IgD-negative memory B cell (primary cell): ENCODE data around the gene GNB5. TPM values are rescaled to one million over a fixed set of nuclear protein-coding genes. Genes with fewer than 3 reads are reported as not detected.

ENCODE experiments used
- H3K27ac Mint-ChIP-seq, 3 donors: one replicate each; pipeline ENCODE4 v1.8.0; 2020 to 2022; ENCODE audit warnings: mild to moderate bottlenecking in 3 of 3, mixed read lengths in 3 of 3, moderate library complexity in 1 of 3
- H3K27me3 Mint-ChIP-seq: one replicate; pipeline ENCODE4 v1.8.0; 2021; ENCODE audit warnings: mixed read lengths
- H3K36me3 Mint-ChIP-seq: one replicate; pipeline ENCODE4 v1.8.0; 2020; ENCODE audit warnings: mild to moderate bottlenecking, mixed read lengths
- H3K4me1 Mint-ChIP-seq, 3 donors: one replicate each; pipeline ENCODE4 v1.8.0; 2020 to 2022; ENCODE audit warnings: mixed read lengths in 3 of 3, mild to moderate bottlenecking in 1 of 3
- H3K4me3 Mint-ChIP-seq, 4 donors: one replicate each; pipeline ENCODE4 v1.8.0; 2020 to 2022; ENCODE audit warnings: mild to moderate bottlenecking in 4 of 4, mixed read lengths in 4 of 4, moderate library complexity in 3 of 4
- H3K9me3 Mint-ChIP-seq, 3 donors: one replicate each; pipeline ENCODE4 v1.8.0; 2020 to 2021; ENCODE audit warnings: mixed read lengths in 3 of 3, mild to moderate bottlenecking in 1 of 3
- polyA plus RNA-seq: library from polyadenylated mRNA; unstranded; fragments of 300-500 nt; fragmentation: Illumina TruSeq; gene quantifications from one replicate; pipeline ENCODE4 v1.2.3, GENCODE V29; 2021

The GNB5 gene
- polyA plus RNA-seq, 1 donor from 2014 or later: 83.2 TPM

GRCh38 chr15:52220937-52221660 lies 29.9 kb upstream of the GNB5 start:
- Mint-ChIP-seq H3K27me3 (no peaks in the 10 kb centered on the region), H3K4me1 (peaks cover 34 to 52% (median 42%) of the 10 kb centered on the region in 3 donors)

GRCh38 chr15:52220251-52220650 lies 29.1 kb upstream of the GNB5 start:
- peaks cover 31 to 48% (median 36%) of the 10 kb centered on the region in 3 donors for H3K4me1 Mint-ChIP-seq
- H3K27ac Mint-ChIP-seq: peak overlapping the region in 1 of 3 donors; percentile 96
- H3K9me3 Mint-ChIP-seq: no peaks in the 10 kb centered on the region
- peak overlapping the region in 1 of 4 donors; percentile 97 for H3K4me3 Mint-ChIP-seq
- peaks cover 15% of the 10 kb centered on the region for H3K36me3 Mint-ChIP-seq
- no peaks in the 10 kb centered on the region for H3K27me3 Mint-ChIP-seq

More at GRCh38 chr15:52220937-52221660, 29.9 kb upstream of the GNB5 start:
- Mint-ChIP-seq H3K27ac (peak overlapping the region; percentile 95 to 97 (median 96)), H3K4me3 (peak overlapping the region; percentile 92 to 97 (median 95)), H3K9me3 (no peaks in the 10 kb centered on the region), H3K36me3 (peaks cover 11% of the 10 kb centered on the region)

- H3K36me3 Mint-ChIP-seq: peaks cover 15% of the 10 kb centered on the region
- peak overlapping the region; percentile 21 to 75 (median 41) for H3K27ac Mint-ChIP-seq
- no peaks in the 10 kb centered on the region for H3K27me3 Mint-ChIP-seq
- no peaks in the 10 kb centered on the region for H3K9me3 Mint-ChIP-seq
- peaks cover 25 to 40% (median 26%) of the 10 kb centered on the region in 3 donors for H3K4me1 Mint-ChIP-seq
- peak overlapping the region in 1 of 4 donors; percentile 47 for H3K4me3 Mint-ChIP-seq
Observed at GRCh38 chr15:52218816-52219215, 27.6 kb upstream of the GNB5 start.

- H3K4me3 Mint-ChIP-seq: peak overlapping the region in 1 of 4 donors; percentile 47
- H3K9me3 Mint-ChIP-seq: no peaks in the 10 kb centered on the region
- H3K27me3 Mint-ChIP-seq: no peaks in the 10 kb centered on the region
- peaks cover 23 to 37% (median 23%) of the 10 kb centered on the region in 3 donors for H3K4me1 Mint-ChIP-seq
- H3K36me3 Mint-ChIP-seq: peaks cover 13% of the 10 kb centered on the region
- H3K27ac Mint-ChIP-seq: peak overlapping the region in 2 of 3 donors; percentile 41 to 75
Observed at GRCh38 chr15:52218371-52218770, 27.2 kb upstream of the GNB5 start.

- peak overlapping the region in 2 of 3 donors; percentile 26 to 91 for H3K27ac Mint-ChIP-seq
Observed at GRCh38 chr15:52217186-52217585, 26.0 kb upstream of the GNB5 start.

GRCh38 chr15:52214553-52214952 lies 23.4 kb upstream of the GNB5 start:
- no peak overlapping the region for H3K4me3 Mint-ChIP-seq
- no peaks in the 10 kb centered on the region for H3K27me3 Mint-ChIP-seq
- H3K36me3 Mint-ChIP-seq: peaks cover 7% of the 10 kb centered on the region
- peaks cover 6 to 14% (median 11%) of the 10 kb centered on the region in 3 donors for H3K4me1 Mint-ChIP-seq
- H3K9me3 Mint-ChIP-seq: no peaks in the 10 kb centered on the region
- no peak overlapping the region for H3K27ac Mint-ChIP-seq

More at GRCh38 chr15:52217186-52217585, 26.0 kb upstream of the GNB5 start:
- Mint-ChIP-seq H3K4me3 (peak overlapping the region in 1 of 4 donors; percentile 16), H3K36me3 (peaks cover 7% of the 10 kb centered on the region), H3K4me1 (peaks cover 14 to 29% (median 15%) of the 10 kb centered on the region in 3 donors), H3K27me3 (no peaks in the 10 kb centered on the region), H3K9me3 (no peaks in the 10 kb centered on the region)

GRCh38 chr15:52213206-52213605 lies 22.0 kb upstream of the GNB5 start:
- Mint-ChIP-seq H3K36me3 (peaks cover 7% of the 10 kb centered on the region), H3K9me3 (no peaks in the 10 kb centered on the region), H3K27me3 (no peaks in the 10 kb centered on the region), H3K4me1 (peaks cover 6 to 8% (median 8%) of the 10 kb centered on the region in 3 donors), H3K27ac (no peak overlapping the region), H3K4me3 (no peak overlapping the region)

GRCh38 chr15:52208306-52208946 lies 17.2 kb upstream of the GNB5 start:
- no peaks in the 10 kb centered on the region for H3K9me3 Mint-ChIP-seq
- peaks cover 7% of the 10 kb centered on the region for H3K36me3 Mint-ChIP-seq
- H3K27me3 Mint-ChIP-seq: no peaks in the 10 kb centered on the region
- H3K4me1 Mint-ChIP-seq: peaks cover 0 to 2% (median 1%) of the 10 kb centered on the region in 3 donors
- no peak overlapping the region for H3K27ac Mint-ChIP-seq
- no peak overlapping the region for H3K4me3 Mint-ChIP-seq

GRCh38 chr15:52207191-52207590 lies 16.0 kb upstream of the GNB5 start:
- H3K27me3 Mint-ChIP-seq: no peaks in the 10 kb centered on the region
- H3K27ac Mint-ChIP-seq: no peak overlapping the region
- H3K4me3 Mint-ChIP-seq: no peak overlapping the region
- H3K36me3 Mint-ChIP-seq: peaks cover 7% of the 10 kb centered on the region
- no peaks in the 10 kb centered on the region for H3K9me3 Mint-ChIP-seq
- H3K4me1 Mint-ChIP-seq: peaks cover 0 to 2% (median 1%) of the 10 kb centered on the region in 3 donors

GRCh38 chr15:52206446-52206845 lies 15.3 kb upstream of the GNB5 start:
- Mint-ChIP-seq H3K9me3 (no peaks in the 10 kb centered on the region), H3K36me3 (peaks cover 7% of the 10 kb centered on the region), H3K4me3 (no peak overlapping the region), H3K27ac (no peak overlapping the region), H3K4me1 (peaks cover 0 to 2% (median 1%) of the 10 kb centered on the region in 3 donors), H3K27me3 (no peaks in the 10 kb centered on the region)

- Mint-ChIP-seq H3K27me3 (no peaks in the 10 kb centered on the region), H3K36me3 (peaks cover 7% of the 10 kb centered on the region), H3K4me1 (peaks cover 0 to 4% (median 1%) of the 10 kb centered on the region in 3 donors), H3K9me3 (no peaks in the 10 kb centered on the region), H3K4me3 (no peak overlapping the region), H3K27ac (no peak overlapping the region)
Observed at GRCh38 chr15:52204657-52205056, 13.5 kb upstream of the GNB5 start.

GRCh38 chr15:52200831-52201365 lies 9.7 kb upstream of the GNB5 start:
- H3K36me3 Mint-ChIP-seq: peaks cover 6% of the 10 kb centered on the region
- H3K4me1 Mint-ChIP-seq: peaks cover 0 to 3% (median 0%) of the 10 kb centered on the region in 3 donors
- H3K4me3 Mint-ChIP-seq: no peak overlapping the region
- H3K9me3 Mint-ChIP-seq: no peaks in the 10 kb centered on the region
- peak overlapping the region in 1 of 3 donors; percentile 82 for H3K27ac Mint-ChIP-seq
- no peaks in the 10 kb centered on the region for H3K27me3 Mint-ChIP-seq

GRCh38 chr15:52199271-52199670 lies 8.1 kb upstream of the GNB5 start:
- no peaks in the 10 kb centered on the region for H3K27me3 Mint-ChIP-seq
- no peaks in the 10 kb centered on the region for H3K9me3 Mint-ChIP-seq
- peaks cover 0 to 3% (median 0%) of the 10 kb centered on the region in 3 donors for H3K4me1 Mint-ChIP-seq
- peaks cover 6% of the 10 kb centered on the region for H3K36me3 Mint-ChIP-seq
- H3K4me3 Mint-ChIP-seq: no peak overlapping the region
- no peak overlapping the region for H3K27ac Mint-ChIP-seq

GRCh38 chr15:52196891-52197290 lies 5.7 kb upstream of the GNB5 start:
- Mint-ChIP-seq H3K27ac (no peak overlapping the region), H3K27me3 (no peaks in the 10 kb centered on the region), H3K4me1 (peaks cover 0 to 3% (median 0%) of the 10 kb centered on the region in 3 donors), H3K4me3 (no peak overlapping the region), H3K9me3 (no peaks in the 10 kb centered on the region), H3K36me3 (peaks cover 2% of the 10 kb centered on the region)

- Mint-ChIP-seq H3K9me3 (no peaks in the 10 kb centered on the region), H3K4me1 (no peaks in the 10 kb centered on the region), H3K36me3 (peaks cover 4% of the 10 kb centered on the region), H3K27ac (no peak overlapping the region), H3K27me3 (no peaks in the 10 kb centered on the region), H3K4me3 (no peak overlapping the region)
Observed at GRCh38 chr15:52193791-52194190, 2.6 kb upstream of the GNB5 start.
